Tibial nerve (tissue), 4 donors: Measurements from ENCODE around the gene RXRG. TPM values are rescaled to one million over a fixed set of nuclear protein-coding genes. Genes with fewer than 3 reads are reported as not detected.

Source experiments
- DNase-seq, 2 donors: peaks; one replicate each; pipeline ENCODE4 v3.0.0-alpha.2; 2019; ENCODE audit warnings: low spot score in 2 of 2
- H3K27ac ChIP-seq, 4 donors: fragments of 200-600 bp; sonication (generic) in 3 of 4; one replicate each; pipeline ENCODE4 v1.5.1; 2017 to 2019; ENCODE audit warnings: mild to moderate bottlenecking in 1 of 4
- H3K27me3 ChIP-seq, 2 donors: fragments of 200-600 bp; sonication (generic) in 1 of 2; one replicate each; pipeline versions ENCODE4 v1.5.1 to v1.6.0; 2017 to 2019
- H3K36me3 ChIP-seq, 3 donors: fragments of 200-600 bp; sonication (generic); one replicate each; pipeline ENCODE4 v1.5.1; 2018 to 2019
- H3K4me1 ChIP-seq, 4 donors: fragments of 200-600 bp; sonication (generic) in 3 of 4; one replicate each; pipeline ENCODE4 v1.5.1; 2017 to 2019
- H3K4me3 ChIP-seq, 4 donors: fragments of 200-600 bp; sonication (generic) in 3 of 4; one replicate each; pipeline ENCODE4 v1.5.1; 2017 to 2019; ENCODE audit warnings: mild to moderate bottlenecking in 1 of 4, moderate library complexity in 1 of 4
- H3K9me3 ChIP-seq, 4 donors: fragments of 200-600 bp; sonication (generic) in 3 of 4; one replicate each; pipeline ENCODE4 v1.5.1; 2017 to 2019
- CTCF ChIP-seq, 5 experiments: fragments of 200-600 bp in 3 of 5; fragments of 450-650 bp in 2 of 5; sonication (generic) in 3 of 5; IDR thresholded peaks; one replicate each; pipeline ENCODE4 v1.5.1; 2016 to 2019; ENCODE audit warnings: antibody characterized with exemption in 5 of 5, mild to moderate bottlenecking in 3 of 5, moderate library complexity in 2 of 5
- EP300 ChIP-seq, 2 donors: sonication (generic); formaldehyde crosslinking; IDR thresholded peaks; one replicate each; pipeline ENCODE4 v1.6.1; 2017; ENCODE audit warnings: antibody characterized with exemption in 2 of 2, mild to moderate bottlenecking in 1 of 2
- POLR2A ChIP-seq, 2 donors: fragments of 450-650 bp; IDR thresholded peaks; one replicate each; pipeline ENCODE4 v1.6.1; 2017; ENCODE audit warnings: antibody characterized with exemption in 2 of 2, mild to moderate bottlenecking in 2 of 2, moderate library complexity in 2 of 2
- WGBS, 2 donors: methylation state at CpG; one replicate each; pipeline ENCODE4 v1.1.5; 2018; 5-methylcytosine and 5-hydroxymethylcytosine counted together
- total RNA-seq, 4 donors: library from RNA; depleted of rRNA; stranded (reverse); fragments of >200 nt; gene quantifications; one replicate each; pipeline ENCODE4 v1.1.0, GENCODE V29; 2016

Gene RXRG
- total RNA-seq, 4 donors from 2014 or later = 3.3 to 13.8 (median 7.3) TPM

- Histone ChIP-seq H3K4me3 (peak overlapping the region; percentile 18 to 39 (median 18)), H3K27ac (peak overlapping the region; percentile 62 to 90 (median 76)), H3K27me3 (no peaks in the 10 kb centered on the region), H3K36me3 (no peaks in the 10 kb centered on the region), H3K9me3 (no peaks in the 10 kb centered on the region), H3K4me1 (peaks cover 0 to 62% (median 17%) of the 10 kb centered on the region in 4 donors)
- no peak for DNase-seq
- WGBS, 2 donors = 22 to 23% methylated on average over 10 of the region's 10 CpGs
- no peak for TF ChIP-seq CTCF (IDR thresholded peaks at IDR 0.05)
- TF ChIP-seq POLR2A (IDR thresholded peaks at IDR 0.05) = no peak
- no peak for TF ChIP-seq EP300 (IDR thresholded peaks at IDR 0.05)
Observed at GRCh38 chr1:165424454-165425216, 20.3 kb downstream of the RXRG start.

GRCh38 chr1:165423136-165423535, 21.8 kb downstream of the RXRG start:
- Histone ChIP-seq H3K4me3 (no peak overlapping the region), H3K9me3 (no peaks in the 10 kb centered on the region), H3K36me3 (no peaks in the 10 kb centered on the region), H3K27me3 (no peaks in the 10 kb centered on the region), H3K4me1 (peaks cover 0 to 62% (median 17%) of the 10 kb centered on the region in 4 donors), H3K27ac (peak overlapping the region in 2 of 4 donors; percentile 88 to 90)
- no peak for DNase-seq
- 70 to 72% methylated on average over 5 of the region's 5 CpGs for WGBS, 2 donors
- TF ChIP-seq EP300 (IDR thresholded peaks at IDR 0.05) = no peak
- no peak for TF ChIP-seq CTCF (IDR thresholded peaks at IDR 0.05)

- H3K4me1 ChIP-seq = peaks cover 0 to 56% (median 17%) of the 10 kb centered on the region in 4 donors
- H3K4me3 ChIP-seq = no peak overlapping the region
- peaks cover 0 to 7% (median 0%) of the 10 kb centered on the region in 3 donors for H3K36me3 ChIP-seq
- no peaks in the 10 kb centered on the region for H3K9me3 ChIP-seq
- TF ChIP-seq POLR2A (IDR thresholded peaks at IDR 0.05) = no peak
- no peak for TF ChIP-seq EP300 (IDR thresholded peaks at IDR 0.05)
- no peak for TF ChIP-seq CTCF (IDR thresholded peaks at IDR 0.05)
- no peak for DNase-seq
- peak overlapping the region in 1 of 4 donors; percentile 20 for H3K27ac ChIP-seq
- 84 to 85% methylated on average over 2 of the region's 2 CpGs for WGBS, 2 donors
- no peaks in the 10 kb centered on the region for H3K27me3 ChIP-seq
Observed at GRCh38 chr1:165420655-165421054, 24.3 kb downstream of the RXRG start.

GRCh38 chr1:165419839-165420238, 25.1 kb downstream of the RXRG start:
- DNase-seq = no peak
- no peak overlapping the region for H3K4me3 ChIP-seq
- H3K9me3 ChIP-seq = no peaks in the 10 kb centered on the region
- H3K27me3 ChIP-seq = no peaks in the 10 kb centered on the region
- peak overlapping the region in 1 of 4 donors; percentile 20 for H3K27ac ChIP-seq
- H3K36me3 ChIP-seq = peaks cover 0 to 7% (median 0%) of the 10 kb centered on the region in 3 donors
- 20 to 52% methylated on average over 2 of the region's 2 CpGs for WGBS, 2 donors
- TF ChIP-seq POLR2A (IDR thresholded peaks at IDR 0.05) = no peak
- no peak for TF ChIP-seq EP300 (IDR thresholded peaks at IDR 0.05)
- TF ChIP-seq CTCF (IDR thresholded peaks at IDR 0.05) = no peak
- H3K4me1 ChIP-seq = peaks cover 0 to 48% (median 14%) of the 10 kb centered on the region in 4 donors

- Histone ChIP-seq H3K4me1 (peaks cover 0 to 33% (median 3%) of the 10 kb centered on the region in 4 donors), H3K9me3 (no peaks in the 10 kb centered on the region), H3K27me3 (no peaks in the 10 kb centered on the region), H3K36me3 (peaks cover 0 to 7% (median 0%) of the 10 kb centered on the region in 3 donors), H3K27ac (no peak overlapping the region), H3K4me3 (no peak overlapping the region)
- TF ChIP-seq CTCF (IDR thresholded peaks at IDR 0.05) (no peak), POLR2A (IDR thresholded peaks at IDR 0.05) (no peak), EP300 (IDR thresholded peaks at IDR 0.05) (no peak)
- no peak for DNase-seq
Observed at GRCh38 chr1:165418195-165418594, 26.7 kb downstream of the RXRG start.
